HG03520 (cell line): ENCODE measurements around the gene NKIRAS2.
A peak's percentile ranks its signal among the peaks of the same experiment; 100 is the strongest.

Experiments
- ATAC-seq: cut with Tn5 transposase; IDR thresholded peaks from one replicate; pipeline ENCODE4 v1.9.1; 2021; ENCODE audit warnings: mild to moderate bottlenecking, moderate library complexity; ENCODE audit not compliant: unreplicated experiment

NKIRAS2 gene

DNA sequence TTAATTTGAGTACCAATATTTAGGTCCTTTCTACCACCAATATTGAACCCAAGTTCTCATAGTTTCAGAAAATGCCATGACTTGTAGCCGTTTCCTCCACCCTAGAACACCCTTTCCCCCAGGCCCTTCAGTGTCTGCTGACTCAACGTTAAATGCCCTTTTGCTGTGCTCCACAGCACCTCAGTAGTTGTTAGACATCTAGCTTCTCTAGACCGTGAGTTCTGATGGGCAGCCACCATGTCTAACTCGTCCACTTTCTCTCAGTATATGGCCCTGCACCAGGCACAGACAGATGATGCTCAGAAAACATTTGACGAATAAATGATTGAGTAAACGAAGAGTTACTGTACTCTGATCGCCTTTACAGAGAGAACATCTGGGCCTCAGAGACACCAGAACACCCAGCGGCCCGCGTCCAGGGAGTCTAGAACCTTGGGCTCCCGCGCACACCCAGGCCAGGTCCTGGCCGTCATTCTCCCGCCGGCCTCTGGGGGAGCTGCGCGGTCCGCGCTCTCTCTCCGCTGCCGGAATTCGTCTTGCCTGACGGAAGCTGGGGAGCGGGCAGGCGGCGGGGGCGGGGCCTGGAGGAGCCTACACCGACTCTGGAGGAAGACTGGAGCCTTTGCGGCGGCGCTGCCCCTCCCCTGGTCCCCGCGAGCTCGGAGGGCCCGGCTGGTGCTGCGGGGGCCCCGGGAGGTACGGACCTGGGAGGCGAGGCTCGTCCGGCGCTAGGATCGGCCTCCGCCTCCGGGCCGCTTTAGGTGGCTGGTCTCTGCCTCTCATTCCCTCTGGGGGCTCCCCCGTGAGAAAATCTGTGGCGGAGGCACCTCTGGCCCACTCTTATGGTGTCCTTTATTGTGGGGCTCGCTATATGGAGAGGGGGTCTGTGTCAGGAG, at the start of gene NKIRAS2:
Gene NKIRAS2 (plus strand): TSS at position 582 of the 896 bp plus-strand sequence. CDS start 1,488 bp downstream, outside the sequence.
- peak; percentile 60 for ATAC-seq

DNA sequence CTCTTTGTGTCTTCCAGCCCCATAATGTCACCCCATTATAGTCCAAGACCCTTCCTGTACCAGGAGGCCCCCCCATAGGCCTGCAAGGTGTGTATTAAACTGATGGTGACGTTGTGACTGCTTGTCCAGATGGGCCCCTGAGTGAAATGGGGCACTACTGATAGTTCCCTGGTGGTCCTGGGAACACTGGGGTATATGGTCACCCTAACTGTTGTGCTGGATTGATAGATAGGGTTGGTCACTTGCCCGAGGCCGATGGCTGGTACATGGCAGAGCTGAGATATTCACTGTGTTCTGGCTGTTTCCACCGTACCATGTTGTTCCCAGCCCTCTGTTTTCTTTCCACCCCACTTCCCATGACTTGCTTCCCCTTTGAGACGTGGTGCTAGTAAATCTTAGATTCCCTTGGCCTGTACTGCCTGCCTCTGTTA, 49.0 kb upstream of the NKIRAS2 start:
- ATAC-seq: no peak

GRCh38 chr17:41971721-41972523, 48.0 kb upstream of the NKIRAS2 start:
- ATAC-seq: no peak

GRCh38 chr17:41972571-41973407, 47.1 kb upstream of the NKIRAS2 start:
- ATAC-seq: no peak

DNA sequence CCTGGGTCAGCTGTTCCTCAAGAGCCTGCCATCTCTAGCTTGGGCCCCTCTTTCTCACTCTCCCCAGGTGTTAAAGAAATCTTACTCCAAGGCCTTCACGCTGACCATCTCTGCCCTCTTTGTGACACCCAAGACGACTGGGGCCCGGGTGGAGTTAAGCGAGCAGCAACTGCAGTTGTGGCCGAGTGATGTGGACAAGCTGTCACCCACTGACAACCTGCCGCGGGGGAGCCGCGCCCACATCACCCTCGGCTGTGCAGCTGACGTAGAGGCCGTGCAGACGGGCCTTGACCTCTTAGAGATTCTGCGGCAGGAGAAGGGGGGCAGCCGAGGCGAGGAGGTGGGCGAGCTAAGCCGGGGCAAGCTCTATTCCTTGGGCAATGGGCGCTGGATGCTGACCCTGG, 46.5 kb upstream of the NKIRAS2 start:
- no peak for ATAC-seq

DNA sequence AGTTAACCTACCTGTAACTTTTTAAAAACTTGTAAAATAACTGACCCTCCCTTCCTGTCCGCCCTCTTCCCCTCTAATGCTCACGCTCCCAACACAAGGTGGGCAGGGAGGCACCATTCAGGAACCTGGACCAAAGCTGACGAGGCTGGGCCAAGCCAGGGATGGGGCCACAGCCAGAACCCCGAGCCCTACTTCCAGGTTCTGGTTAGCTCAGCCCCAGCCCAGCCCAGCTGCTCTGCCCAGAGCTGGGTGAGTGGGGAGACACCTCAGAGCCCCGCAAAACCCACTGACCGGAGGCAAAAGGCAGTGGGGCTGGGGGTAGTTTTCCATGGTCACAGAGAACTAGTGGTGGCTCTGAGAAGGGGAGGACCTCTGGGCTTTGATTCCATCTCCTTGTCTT, 45.9 kb upstream of the NKIRAS2 start:
- ATAC-seq: no peak

DNA sequence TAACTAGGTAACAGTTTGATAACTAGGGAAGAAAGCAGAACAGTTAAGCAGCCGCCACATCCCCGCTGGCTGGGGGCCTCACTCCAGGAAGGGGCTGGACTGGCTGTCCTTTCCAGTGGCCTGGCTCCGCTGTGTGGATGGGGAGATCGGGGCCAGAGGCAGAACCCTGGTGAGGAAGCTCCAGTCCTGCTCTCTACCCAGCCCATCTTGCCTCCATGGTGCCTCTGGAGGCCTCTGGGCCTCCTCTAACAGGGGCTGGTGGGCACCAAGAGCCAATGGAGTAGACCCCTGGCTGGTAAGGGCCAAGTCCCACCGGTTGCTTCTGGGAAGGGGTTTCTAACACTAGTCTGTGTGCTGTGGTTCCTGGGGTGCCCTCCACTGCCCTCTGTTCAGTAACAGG, 45.2 kb upstream of the NKIRAS2 start:
- no peak for ATAC-seq

- ATAC-seq: no peak
Observed at GRCh38 chr17:41975099-41976083, 44.5 kb upstream of the NKIRAS2 start.

DNA sequence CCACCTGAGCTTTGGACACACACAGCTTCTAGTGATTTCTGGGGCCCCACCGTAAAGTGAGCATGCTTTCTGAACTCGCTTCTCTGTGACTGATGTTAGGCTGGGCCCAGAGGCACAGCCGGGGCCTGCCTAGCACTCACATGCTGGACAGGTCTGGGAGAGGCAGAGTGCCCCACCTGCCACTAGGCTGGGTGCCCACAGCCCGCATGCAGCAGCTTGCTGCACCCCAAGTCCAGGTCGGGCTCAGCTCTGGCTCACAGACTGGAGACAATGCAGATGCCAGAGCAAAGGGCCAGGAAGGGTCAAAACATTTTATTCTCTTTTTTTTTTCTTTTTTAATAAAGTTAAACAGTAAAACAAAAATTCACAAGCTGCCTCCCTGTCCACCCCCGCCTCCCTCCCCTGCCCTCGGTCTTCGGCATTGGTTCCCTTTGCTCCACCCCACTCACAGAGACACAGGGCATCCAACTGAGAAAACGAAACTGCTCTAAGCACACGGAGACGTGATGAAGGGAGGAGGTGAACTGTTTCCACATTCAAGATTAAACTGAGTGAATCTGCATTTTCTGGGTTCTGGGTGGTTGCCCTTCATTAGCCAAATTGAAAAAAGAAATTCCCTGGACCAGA, 43.6 kb upstream of the NKIRAS2 start:
- no peak for ATAC-seq

- no peak for ATAC-seq
Observed at GRCh38 chr17:41977991-41978390, 41.9 kb upstream of the NKIRAS2 start.

DNA sequence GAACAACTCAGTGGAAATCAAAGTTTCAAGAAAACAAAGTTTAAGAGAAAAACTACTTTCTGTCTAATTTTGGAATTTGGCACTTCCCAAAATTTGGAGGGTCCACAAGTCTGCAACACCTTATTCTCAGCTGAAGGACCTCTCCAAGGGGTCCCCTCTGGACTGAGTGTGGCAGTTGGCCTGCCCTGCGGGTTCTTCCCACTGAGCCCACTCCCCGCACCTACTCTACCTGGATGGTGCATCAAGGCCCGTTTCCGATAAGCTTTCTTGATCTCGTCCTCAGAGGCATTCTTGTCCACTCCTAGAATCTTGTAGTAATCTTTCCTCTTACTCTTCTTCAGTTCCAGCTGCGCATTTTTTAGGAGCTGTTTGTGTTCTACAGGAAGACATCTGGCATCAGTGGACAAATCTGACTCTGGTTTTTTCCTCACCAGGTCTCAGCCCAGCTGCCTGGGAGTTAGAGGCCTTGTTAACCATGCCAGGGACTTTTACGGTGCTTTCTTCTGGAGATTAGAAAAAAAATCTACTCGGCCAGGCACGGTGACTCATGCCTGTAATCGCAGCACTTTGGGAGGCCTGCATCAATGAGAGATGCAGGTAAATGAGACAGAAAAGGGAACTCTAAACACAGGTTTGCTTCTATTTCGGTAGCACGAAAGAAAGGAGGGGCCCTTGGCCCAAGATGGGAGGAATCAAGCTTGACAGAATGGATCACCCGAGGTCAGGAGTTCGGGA, 37.7 kb upstream of the NKIRAS2 start:
- no peak for ATAC-seq

DNA sequence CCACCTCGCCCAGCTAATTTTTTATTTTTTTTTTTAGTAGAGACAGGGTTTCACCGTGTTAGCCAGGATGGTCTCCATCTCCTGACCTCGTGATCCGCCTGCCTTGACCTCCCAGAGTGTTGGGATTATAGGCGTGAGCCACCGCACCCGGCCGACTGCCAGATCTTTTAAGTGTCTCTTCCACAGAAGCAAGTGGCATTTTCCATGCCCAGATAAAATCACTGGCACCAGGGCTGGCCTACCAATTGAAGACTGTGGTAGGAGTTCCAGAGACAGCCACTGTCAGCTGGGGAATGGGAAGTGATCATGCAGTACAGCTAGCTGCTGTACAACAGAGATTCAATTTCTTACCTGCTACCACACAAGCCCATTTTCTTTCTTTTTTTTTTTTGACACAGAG, 35.4 kb upstream of the NKIRAS2 start:
- no peak for ATAC-seq

DNA sequence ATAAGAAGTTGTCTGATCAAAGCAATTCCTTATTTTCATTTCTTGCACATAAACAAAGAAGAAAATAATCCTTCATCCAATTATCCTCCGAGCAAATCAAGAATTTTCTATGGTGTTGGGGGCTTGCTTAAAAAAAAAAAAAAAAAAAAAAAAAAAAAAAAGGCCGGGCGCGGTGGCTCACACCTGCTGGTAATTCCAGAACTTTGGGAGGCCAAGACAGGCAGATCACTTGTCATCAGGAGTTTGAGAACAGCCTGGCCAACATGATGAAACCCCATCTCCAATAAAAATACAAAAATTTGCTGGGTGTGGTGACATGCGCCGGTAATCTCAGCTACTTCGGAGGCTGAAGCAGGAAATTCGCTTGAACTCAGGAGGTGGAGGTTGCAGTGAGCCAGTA, 34.0 kb upstream of the NKIRAS2 start:
- ATAC-seq: no peak

GRCh38 chr17:41986634-41987033, 33.3 kb upstream of the NKIRAS2 start:
- ATAC-seq: no peak

GRCh38 chr17:41987642-41988041, 32.2 kb upstream of the NKIRAS2 start:
- ATAC-seq: no peak

- no peak for ATAC-seq
Observed at GRCh38 chr17:41988418-41988817, 31.5 kb upstream of the NKIRAS2 start.

GRCh38 chr17:41989702-41990419, 30.0 kb upstream of the NKIRAS2 start:
- no peak for ATAC-seq

- ATAC-seq: no peak
Observed at GRCh38 chr17:41992576-41992975, 27.3 kb upstream of the NKIRAS2 start.
